ACC112 (cell line): Measurements from ENCODE around the gene RNASEH1.
"Not testable (repeated sequence)": the region's sequence is repeated elsewhere in the genome, so short reads cannot be mapped to it uniquely, and the experiment has no call there.

Experiments
- H2AFZ ChIP-seq: fragments of 200-600 bp; sonication (generic); one replicate; pipeline ENCODE4 v1.6.0; 2017; ENCODE audit warnings: antibody characterized with exemption, low read length; ENCODE audit not compliant: unreplicated experiment
- H3K27ac ChIP-seq: fragments of 200-600 bp; sonication (generic); 2 replicates; pipeline ENCODE4 v1.5.1; 2014; ENCODE audit warnings: low read depth, mild to moderate bottlenecking, antibody characterized with exemption, low read length, moderate library complexity
- H3K27me3 ChIP-seq: fragments of 200-600 bp; sonication (generic); 2 replicates; pipeline ENCODE4 v1.6.1; 2014; ENCODE audit warnings: mild to moderate bottlenecking, antibody characterized with exemption, low read length, moderate library complexity, mixed read lengths; ENCODE audit not compliant: insufficient read depth
- H3K36me3 ChIP-seq: fragments of 200-600 bp; sonication (generic); 2 replicates; pipeline ENCODE4 v1.6.1; 2016; ENCODE audit warnings: mild to moderate bottlenecking, antibody characterized with exemption, low read length, moderate library complexity, mixed read lengths; ENCODE audit not compliant: insufficient read depth
- H3K4me1 ChIP-seq: fragments of 200-600 bp; sonication (generic); one replicate; pipeline ENCODE4 v1.6.1; 2016; ENCODE audit warnings: low read length, mixed read lengths; ENCODE audit not compliant: insufficient read depth, unreplicated experiment, control insufficient read depth
- H3K4me3 ChIP-seq: fragments of 200-600 bp; sonication (generic); 2 replicates; pipeline ENCODE4 v1.5.1; 2014; ENCODE audit warnings: mild to moderate bottlenecking, low read depth, low read length
- H3K79me2 ChIP-seq: fragments of 200-600 bp; sonication (generic); one replicate; pipeline ENCODE4 v1.6.0; 2016; ENCODE audit warnings: low read length; ENCODE audit not compliant: control insufficient read depth, unreplicated experiment, insufficient read depth

RNASEH1 gene

DNA sequence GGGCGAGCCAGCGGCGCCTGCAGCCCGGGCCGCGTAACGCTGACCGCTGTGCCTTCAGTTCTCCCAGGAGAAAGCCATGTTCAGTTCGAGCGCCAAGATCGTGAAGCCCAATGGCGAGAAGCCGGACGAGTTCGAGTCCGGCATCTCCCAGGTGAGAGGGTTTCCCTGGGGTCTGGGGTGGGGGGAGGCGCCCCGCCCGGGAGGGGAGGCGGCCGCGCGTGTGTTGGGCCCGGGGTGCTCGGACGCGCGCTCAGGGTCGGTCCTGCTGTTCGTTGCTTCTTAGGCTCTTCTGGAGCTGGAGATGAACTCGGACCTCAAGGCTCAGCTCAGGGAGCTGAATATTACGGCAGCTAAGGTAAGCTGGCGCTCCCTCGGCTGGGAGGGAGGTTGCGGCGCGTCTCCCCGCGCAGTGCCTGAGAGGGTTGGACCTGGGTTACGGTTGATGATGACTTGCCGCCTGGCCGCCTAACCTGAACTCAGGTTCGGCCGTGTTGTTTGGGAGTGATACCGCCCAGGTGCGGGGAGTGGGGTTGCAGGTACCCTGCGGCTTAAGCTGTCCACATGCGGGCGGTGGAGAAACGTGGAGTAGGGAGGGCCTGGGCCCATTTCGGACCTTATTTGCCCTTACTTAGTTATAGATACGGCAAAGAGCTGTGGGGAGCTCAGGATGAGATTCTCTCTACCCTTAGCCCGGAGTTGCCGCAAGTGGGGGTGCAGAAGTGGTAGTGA, 17.6 kb upstream of the RNASEH1 start:
- Histone ChIP-seq H2AFZ (no peak overlapping the region), H3K79me2 (peaks cover 55% of the 10 kb centered on the region), H3K4me1 (peaks cover 36% of the 10 kb centered on the region), H3K27ac (peak overlapping the region; percentile 73), H3K4me3 (peak overlapping the region; percentile 98), H3K27me3 (no peaks in the 10 kb centered on the region), H3K36me3 (peaks cover 48% of the 10 kb centered on the region)

DNA sequence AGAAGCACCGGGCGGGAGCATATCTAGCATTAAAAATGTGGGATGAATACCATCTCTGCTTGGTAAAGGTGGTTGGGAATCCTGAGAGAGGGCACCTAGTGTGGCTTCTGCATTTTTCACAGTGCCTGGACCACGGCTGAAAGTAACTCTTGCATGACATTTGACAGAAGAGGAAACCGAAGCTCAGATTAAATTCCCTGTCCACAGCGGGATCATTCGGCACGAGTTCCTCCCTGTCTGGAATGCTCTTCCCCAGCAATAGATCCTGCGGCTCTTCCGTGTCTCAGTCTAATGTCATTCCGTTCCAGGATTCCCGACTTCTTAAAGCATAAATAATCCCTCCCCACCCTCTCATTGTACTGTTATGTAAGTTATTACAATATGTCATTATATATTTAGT, 16.0 kb upstream of the RNASEH1 start:
- Histone ChIP-seq H3K4me3 (peak overlapping the region; percentile 98), H3K36me3 (peaks cover 33% of the 10 kb centered on the region), H3K27ac (no peak overlapping the region), H3K27me3 (no peaks in the 10 kb centered on the region), H2AFZ (peak overlapping the region; percentile 32), H3K79me2 (peaks cover 41% of the 10 kb centered on the region), H3K4me1 (peaks cover 28% of the 10 kb centered on the region)

DNA sequence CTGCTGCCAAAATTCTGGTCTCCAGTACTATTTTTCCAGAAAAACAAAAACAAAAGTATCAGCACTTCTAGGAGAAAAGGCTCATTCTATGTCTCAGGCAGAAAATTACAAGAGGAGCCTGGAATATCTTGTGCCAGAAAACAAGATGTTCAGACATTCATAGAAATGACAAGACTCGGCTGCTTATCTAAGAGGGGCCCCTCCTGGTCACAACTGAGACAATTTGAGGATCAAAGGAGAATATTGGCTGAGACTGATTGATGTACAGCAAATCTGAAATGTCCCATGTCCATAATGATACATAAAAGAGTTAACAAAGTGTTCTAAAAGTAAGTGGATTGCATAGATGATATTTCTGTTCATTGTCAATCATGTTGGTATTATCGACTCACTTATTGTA, 14.5 kb upstream of the RNASEH1 start:
- H2AFZ ChIP-seq, result peak overlapping the region; percentile 39
- peaks cover 13% of the 10 kb centered on the region for H3K4me1 ChIP-seq
- H3K79me2 ChIP-seq, result peaks cover 26% of the 10 kb centered on the region
- H3K36me3 ChIP-seq, result peaks cover 18% of the 10 kb centered on the region
- no peaks in the 10 kb centered on the region for H3K27me3 ChIP-seq
- H3K4me3 ChIP-seq, result 0 out of 2 replicates have a peak overlapping the region, but pooled peaks have one; percentile 11
- no peak overlapping the region for H3K27ac ChIP-seq

DNA sequence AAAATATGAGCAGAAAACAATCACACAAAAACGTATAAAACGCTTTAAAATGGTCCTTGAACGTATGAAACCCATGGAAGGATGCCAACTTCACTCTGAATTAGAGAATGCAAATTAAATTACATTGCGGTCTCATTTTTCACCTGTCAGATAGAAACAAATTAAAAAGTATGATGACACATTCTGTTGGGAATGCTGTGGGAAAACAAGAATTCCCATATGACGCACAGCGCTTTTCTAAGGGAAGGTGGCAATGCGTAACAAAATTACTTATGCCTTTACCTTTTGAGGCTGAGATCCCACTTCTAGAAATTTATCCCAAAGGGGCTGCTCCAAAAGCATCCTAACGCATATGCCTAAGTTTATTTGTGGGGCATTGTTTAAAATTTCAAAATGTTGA, 13.2 kb upstream of the RNASEH1 start:
- H3K4me1 ChIP-seq, result no peaks in the 10 kb centered on the region
- no peak overlapping the region for H3K4me3 ChIP-seq
- H3K27ac ChIP-seq, result no peak overlapping the region

DNA sequence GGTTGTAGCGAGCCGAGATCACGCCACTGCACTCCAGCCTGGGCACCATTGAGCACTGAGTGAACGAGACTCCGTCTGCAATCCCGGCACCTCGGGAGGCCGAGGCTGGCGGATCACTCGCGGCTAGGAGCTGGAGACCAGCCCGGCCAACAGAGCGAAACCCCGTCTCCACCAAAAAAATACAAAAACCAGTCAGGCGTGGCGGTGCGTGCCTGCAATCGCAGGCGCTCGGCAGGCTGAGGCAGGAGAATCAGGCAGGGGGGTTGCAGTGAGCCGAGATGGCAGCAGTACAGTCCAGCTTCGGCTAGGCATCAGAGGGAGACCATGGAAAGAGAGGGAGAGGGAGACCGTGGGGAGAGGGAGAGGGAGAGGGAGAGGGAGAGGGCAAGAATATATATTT, 11.5 kb upstream of the RNASEH1 start:
- not testable (repeated sequence) for H3K27ac ChIP-seq, H3K27me3 ChIP-seq, H3K79me2 ChIP-seq, H3K4me3 ChIP-seq, H2AFZ ChIP-seq, H3K4me1 ChIP-seq, H3K36me3 ChIP-seq

More for the DNA sequence above, 13.2 kb upstream of the RNASEH1 start:
- no peaks in the 10 kb centered on the region for H3K27me3 ChIP-seq
- no peak overlapping the region for H2AFZ ChIP-seq
- H3K79me2 ChIP-seq, result peaks cover 13% of the 10 kb centered on the region
- peaks cover 6% of the 10 kb centered on the region; the same call in 1 of the 2 replicates for H3K36me3 ChIP-seq

DNA sequence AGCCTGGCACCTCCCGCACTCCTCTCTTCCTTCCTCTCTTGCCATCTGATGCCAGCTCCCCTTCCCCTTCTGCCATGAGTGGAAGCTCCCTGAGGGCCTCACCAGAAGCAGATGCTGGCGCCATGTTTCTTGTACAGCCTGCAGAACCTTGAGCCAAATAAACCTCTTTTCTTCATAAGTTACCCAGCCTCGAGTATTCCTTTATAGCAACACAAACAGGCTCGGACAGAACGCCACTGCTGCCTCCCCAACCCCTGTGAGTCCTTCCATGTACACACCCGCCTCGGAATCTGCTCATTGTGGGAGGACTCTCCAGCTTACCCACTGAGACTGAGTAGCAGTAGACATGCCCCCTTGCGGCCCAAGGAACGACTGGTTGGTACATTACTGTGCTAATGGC, 8.7 kb upstream of the RNASEH1 start:
- no peak overlapping the region for H3K27ac ChIP-seq

DNA sequence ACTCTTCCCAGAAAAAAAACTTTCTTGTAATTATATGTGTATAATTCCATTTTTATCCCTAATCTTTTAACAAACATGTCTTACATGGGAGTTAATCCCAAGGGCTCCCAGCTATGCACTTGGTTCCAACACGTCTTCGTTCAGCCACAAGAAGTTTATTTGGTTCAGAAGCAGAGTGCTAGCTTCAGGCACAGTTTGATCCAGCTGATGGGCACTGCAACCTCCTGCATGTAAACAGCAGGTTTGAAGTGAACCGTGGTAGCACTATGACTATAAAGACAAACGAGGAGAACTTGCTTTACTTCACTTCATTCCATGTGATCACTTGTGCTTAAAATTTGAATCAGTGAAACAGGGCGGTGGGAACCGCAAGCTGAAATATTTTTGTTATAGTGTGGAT, 7.0 kb upstream of the RNASEH1 start:
- Histone ChIP-seq H3K27ac (no peak overlapping the region), H3K27me3 (no peaks in the 10 kb centered on the region), H3K36me3 (0 out of 2 replicates have a peak, but pooled peaks cover 6% of the 10 kb centered on the region), H2AFZ (no peak overlapping the region), H3K4me3 (no peak overlapping the region), H3K79me2 (no peaks in the 10 kb centered on the region), H3K4me1 (no peaks in the 10 kb centered on the region)

More for the DNA sequence above, 8.7 kb upstream of the RNASEH1 start:
- Histone ChIP-seq H3K27me3 (no peaks in the 10 kb centered on the region), H3K4me3 (no peak overlapping the region), H3K4me1 (no peaks in the 10 kb centered on the region), H3K79me2 (no peaks in the 10 kb centered on the region), H2AFZ (no peak overlapping the region), H3K36me3 (no peaks in the 10 kb centered on the region)

DNA sequence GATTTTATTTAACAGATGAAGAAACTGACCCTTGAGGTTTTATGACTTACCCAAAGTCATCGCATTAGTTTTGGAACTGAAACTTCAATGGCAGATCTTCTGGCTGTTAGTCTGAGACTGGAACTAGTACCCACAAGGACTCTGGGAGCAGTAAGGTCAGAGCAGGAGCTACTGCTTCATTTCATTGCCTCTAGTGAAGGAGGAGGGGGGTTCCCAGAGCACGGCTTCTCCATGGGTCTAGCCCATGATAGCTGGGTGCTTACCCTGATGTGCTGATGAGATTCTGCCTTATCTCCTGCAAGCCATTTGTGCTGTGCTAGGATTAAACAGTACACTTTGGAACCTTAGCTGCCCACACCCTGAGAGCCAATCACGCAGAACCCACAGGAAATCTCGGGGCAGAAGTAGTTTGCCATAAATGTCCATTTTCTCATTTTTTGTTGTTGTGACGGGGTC, 5.4 kb upstream of the RNASEH1 start:
- Histone ChIP-seq H3K4me1 (no peaks in the 10 kb centered on the region), H3K79me2 (peaks cover 7% of the 10 kb centered on the region), H3K4me3 (no peak overlapping the region), H3K36me3 (0 out of 2 replicates have a peak, but pooled peaks cover 6% of the 10 kb centered on the region), H3K27ac (no peak overlapping the region), H2AFZ (no peak overlapping the region), H3K27me3 (no peaks in the 10 kb centered on the region)

DNA sequence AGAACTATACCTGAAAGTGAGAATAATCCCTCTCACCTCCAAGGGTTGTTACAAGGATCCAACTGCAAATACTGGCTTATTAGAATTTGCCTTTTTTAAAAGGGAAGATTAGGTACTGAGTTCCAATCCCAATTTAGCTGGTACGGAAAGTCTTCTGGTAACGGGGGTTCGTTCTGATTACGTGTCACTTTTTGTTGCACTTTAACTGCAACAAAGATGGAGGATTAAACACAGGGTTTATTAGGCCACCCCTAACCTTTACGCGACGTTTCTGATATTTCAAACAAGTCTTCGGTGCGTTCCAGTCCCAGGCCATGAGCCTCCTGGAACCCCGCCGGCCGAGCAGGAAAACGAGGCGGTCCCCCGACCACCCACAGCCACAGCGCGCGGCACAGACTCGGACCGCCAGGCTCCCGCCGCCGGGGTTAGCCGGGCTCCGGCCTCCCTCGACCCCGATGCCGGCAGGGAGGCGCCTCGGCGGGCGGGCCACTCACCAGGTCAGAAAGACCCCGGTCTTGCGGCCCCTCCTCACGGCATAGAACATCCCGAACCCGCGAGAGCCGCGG, 411 bp downstream of the RNASEH1 start:
- peaks cover 6% of the 10 kb centered on the region for H3K4me1 ChIP-seq
- H3K27ac ChIP-seq, result peak overlapping the region; percentile 82
- H3K79me2 ChIP-seq, result peaks cover 41% of the 10 kb centered on the region
- peak overlapping the region; percentile 52 for H2AFZ ChIP-seq
- H3K36me3 ChIP-seq, result peaks cover 19% of the 10 kb centered on the region; the same call in 1 of the 2 replicates
- peak overlapping the region; percentile 86 for H3K4me3 ChIP-seq
- no peaks in the 10 kb centered on the region for H3K27me3 ChIP-seq

DNA sequence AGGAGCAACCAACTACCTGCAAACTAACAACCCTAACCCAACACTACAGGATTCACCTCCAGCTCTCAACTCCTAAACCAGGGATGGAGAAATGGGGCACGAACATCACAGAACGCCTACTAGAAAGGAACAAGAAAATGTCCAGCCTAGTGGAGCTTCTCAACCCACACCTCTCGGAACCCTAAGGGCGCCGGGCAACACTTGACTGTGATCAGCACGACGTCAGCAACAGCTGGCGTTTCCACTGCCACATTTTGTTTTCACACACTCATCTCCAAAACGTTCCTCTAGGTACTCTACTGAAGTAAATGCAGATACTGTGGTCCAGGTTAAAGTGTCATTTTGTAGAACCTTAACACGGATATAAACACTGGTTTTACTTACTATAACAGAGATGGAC, 4.2 kb downstream of the RNASEH1 start:
- H3K79me2 ChIP-seq, result peaks cover 39% of the 10 kb centered on the region
- H3K4me1 ChIP-seq, result peaks cover 6% of the 10 kb centered on the region
- H3K4me3 ChIP-seq, result no peak overlapping the region
- H3K27me3 ChIP-seq, result no peaks in the 10 kb centered on the region
- no peak overlapping the region for H3K27ac ChIP-seq
- H2AFZ ChIP-seq, result no peak overlapping the region
- peaks cover 39% of the 10 kb centered on the region for H3K36me3 ChIP-seq

DNA sequence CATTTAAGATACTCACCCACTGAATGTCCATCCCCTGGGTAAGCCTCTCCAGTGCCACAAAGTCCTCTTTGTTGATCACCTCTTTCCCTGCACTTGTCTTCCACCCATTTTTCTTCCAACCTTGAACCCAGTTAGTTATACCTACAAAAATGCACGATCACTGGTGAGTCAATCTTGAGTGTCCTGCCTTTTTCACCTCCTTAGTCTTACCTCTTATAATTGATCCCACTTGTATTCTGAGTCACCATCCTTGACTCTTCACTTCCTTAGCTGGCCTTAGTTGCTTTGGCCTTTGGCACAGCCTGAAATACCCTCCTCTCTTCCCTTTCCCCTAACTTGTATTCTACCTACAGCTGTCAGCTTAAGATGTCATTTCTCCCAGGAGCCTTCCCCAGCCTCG, 10.2 kb downstream of the RNASEH1 start:
- Histone ChIP-seq H3K27ac (no peak overlapping the region), H3K27me3 (no peaks in the 10 kb centered on the region), H3K4me1 (no peaks in the 10 kb centered on the region), H3K79me2 (peaks cover 7% of the 10 kb centered on the region), H3K36me3 (peaks cover 42% of the 10 kb centered on the region), H3K4me3 (no peak overlapping the region), H2AFZ (no peak overlapping the region)
